Ureter (tissue), 1 donor: Measurements from ENCODE around the gene CHMP3. TPM values are rescaled to one million over a fixed set of nuclear protein-coding genes. Genes with fewer than 3 reads are reported as not detected.
A peak's percentile ranks its signal among the peaks of the same experiment; 100 is the strongest.

Experiments used
- DNase-seq: peaks from one replicate; pipeline ENCODE4 v3.0.0-alpha.2; 2020; ENCODE audit warnings: low spot score
- total RNA-seq: library from RNA; stranded (reverse); gene quantifications from one replicate; pipeline ENCODE4 v1.2.4, GENCODE V29; 2023
- donor health status: DM: yes; HTN: yes; CAD: no.

Gene CHMP3
- total RNA-seq, 1 donor from 2014 or later = 157 TPM

- no peak for DNase-seq
These were observed 94.8 kb downstream of the CHMP3 start for GRCh38 chr2:86468162-86469033.

- DNase-seq = no peak
These were observed 96.9 kb downstream of the CHMP3 start for GRCh38 chr2:86466306-86466705.

- DNase-seq = no peak
These were observed 98.6 kb downstream of the CHMP3 start for GRCh38 chr2:86464652-86465051.

- DNase-seq = no peak
These were observed 102.0 kb downstream of the CHMP3 start for GRCh38 chr2:86461042-86461743.

- no peak for DNase-seq
These were observed 108.1 kb downstream of the CHMP3 start for GRCh38 chr2:86455181-86455580.

DNA sequence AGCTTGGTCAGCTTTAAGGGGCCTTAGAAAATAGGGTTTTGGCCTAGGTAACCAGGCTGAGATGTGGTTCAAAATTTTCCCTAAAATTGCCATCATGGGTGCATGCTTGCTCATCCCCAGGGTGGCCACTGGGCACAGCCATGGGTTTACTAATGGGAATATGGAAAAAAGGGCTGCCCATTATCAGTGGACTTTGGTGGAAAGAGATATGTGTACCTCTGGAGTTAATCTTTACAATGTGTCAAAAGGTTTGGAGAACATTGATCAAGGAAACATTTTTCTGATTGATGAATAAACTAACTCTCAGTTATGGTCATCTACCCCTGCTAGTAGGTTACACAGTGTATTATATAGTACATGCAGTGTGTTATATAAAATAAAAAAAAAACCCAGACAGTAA, 109.0 kb downstream of the CHMP3 start:
- no peak for DNase-seq

GRCh38 chr2:86453836-86454235, 109.4 kb downstream of the CHMP3 start:
- DNase-seq = peak; percentile 74

Other genes with a start within 250 kb of the CHMP3 start
- gene REEP1, start 225.8 kb downstream of the CHMP3 start, total RNA-seq = 15.5 TPM
- 59.1 TPM for gene KDM3A, start 122.1 kb downstream of the CHMP3 start, total RNA-seq
- 27.6 TPM for gene RNF103, start 60.4 kb upstream of the CHMP3 start, total RNA-seq
- 23.1 TPM for gene RMND5A, start 156.8 kb upstream of the CHMP3 start, total RNA-seq
- gene CD8A, start 227.5 kb upstream of the CHMP3 start, total RNA-seq = 10.9 TPM